ENCODE measurements around the gene KRTAP5-9. TPM values are rescaled to one million over a fixed set of nuclear protein-coding genes. Genes with fewer than 3 reads are reported as not detected.
"Not testable (repeated sequence)": the region's sequence is repeated elsewhere in the genome, so short reads cannot be mapped to it uniquely, and the experiment has no call there.

Gene KRTAP5-9
- total RNA-seq, 1 donor from 2014 or later: 0.26 TPM

DNA sequence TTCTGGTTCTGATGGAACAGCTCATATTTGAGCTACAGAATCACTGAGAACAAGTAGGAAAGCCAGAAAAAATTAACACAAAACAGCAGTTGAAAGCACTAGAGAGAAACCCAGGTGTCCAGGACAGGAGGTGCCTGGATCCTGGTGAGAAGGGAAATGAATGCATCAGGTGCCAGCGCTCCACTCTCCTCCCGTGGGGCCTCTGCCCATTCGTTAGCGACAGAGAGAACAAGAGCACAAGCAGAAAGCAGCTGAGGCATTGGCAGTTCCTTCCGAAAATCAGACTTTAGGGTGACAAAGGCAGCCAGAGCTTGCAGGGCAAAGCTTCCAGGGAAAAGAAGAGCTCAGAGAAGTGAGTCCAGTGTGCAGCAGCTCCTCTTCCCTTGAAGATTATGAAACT lies 41.1 kb upstream of the KRTAP5-9 start:
- Mint-ChIP-seq H3K4me3 (ENCODE audit: low read depth) (no peak overlapping the region), H3K9me3 (ENCODE audit: low read depth) (peaks cover 26% of the 10 kb centered on the region), H3K27me3 (no peaks in the 10 kb centered on the region), H3K27ac (no peak overlapping the region), H3K36me3 (ENCODE audit: insufficient read depth) (peaks cover 29% of the 10 kb centered on the region), H3K4me1 (ENCODE audit: low read depth) (no peaks in the 10 kb centered on the region)
- no peak for DNase-seq (ENCODE audit: low spot score, unreplicated experiment)
- TF ChIP-seq CTCF (IDR thresholded peaks at IDR 0.05; ENCODE audit: unreplicated experiment): no peak

DNA sequence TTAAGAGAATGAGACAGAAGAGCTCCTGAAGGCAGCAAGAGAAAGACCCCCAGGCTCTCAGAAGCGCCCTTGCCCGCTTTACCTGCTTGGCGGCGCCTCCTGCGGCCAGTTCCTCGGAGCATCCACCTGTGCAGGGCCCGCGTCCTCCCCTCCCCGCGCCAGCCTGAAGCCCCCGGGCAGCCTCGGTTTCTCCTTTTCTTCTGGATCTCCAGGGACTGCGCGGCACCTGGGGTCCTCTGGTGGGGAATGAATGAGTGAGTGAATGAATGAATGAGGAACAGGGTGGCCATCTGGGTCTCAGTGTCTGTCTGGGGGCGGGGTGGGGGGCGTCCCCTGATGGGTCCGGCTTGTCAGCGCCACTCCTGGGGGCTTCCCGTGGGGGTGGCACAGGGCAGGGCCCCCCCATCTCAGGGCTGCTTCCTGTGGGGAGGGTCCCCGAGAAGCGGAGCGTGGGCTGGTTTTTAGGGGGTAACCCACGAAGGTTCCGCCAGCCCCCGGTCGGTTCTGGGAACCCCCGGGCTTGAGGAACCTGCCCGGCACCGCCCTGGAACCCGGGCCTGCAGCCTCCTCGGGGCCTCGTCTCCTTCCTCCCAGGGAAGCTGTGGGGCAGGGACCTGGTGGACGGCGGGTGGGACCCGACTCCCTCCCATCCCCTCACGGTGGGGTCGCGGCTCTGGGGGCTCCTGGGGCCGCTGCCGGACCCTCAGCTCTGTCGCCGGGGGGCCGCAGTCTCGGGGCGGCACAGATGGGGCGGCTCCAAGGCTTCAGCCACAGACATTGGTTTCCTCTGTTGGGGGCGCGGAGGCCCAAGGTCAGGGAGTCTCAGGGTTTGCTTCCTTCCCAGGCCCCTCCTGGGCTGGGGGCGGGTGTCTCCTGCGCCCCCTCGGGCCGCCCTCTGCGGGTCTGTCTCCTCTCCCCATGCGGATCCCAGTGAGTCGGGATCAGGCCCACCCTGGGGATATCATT lies 29.4 kb upstream of the KRTAP5-9 start:
- Mint-ChIP-seq H3K9me3 (ENCODE audit: low read depth) (peaks cover 7% of the 10 kb centered on the region), H3K27ac (no peak overlapping the region)

GRCh38 chr11:71519546-71519945 lies 28.7 kb upstream of the KRTAP5-9 start:
- peaks cover 4% of the 10 kb centered on the region for H3K36me3 Mint-ChIP-seq (ENCODE audit: insufficient read depth)
- H3K4me1 Mint-ChIP-seq (ENCODE audit: low read depth): no peaks in the 10 kb centered on the region
- H3K4me3 Mint-ChIP-seq (ENCODE audit: low read depth): no peak overlapping the region
- peaks cover 7% of the 10 kb centered on the region for H3K9me3 Mint-ChIP-seq (ENCODE audit: low read depth)
- DNase-seq (ENCODE audit: low spot score, unreplicated experiment): no peak
- no peaks in the 10 kb centered on the region for H3K27me3 Mint-ChIP-seq
- TF ChIP-seq CTCF (IDR thresholded peaks at IDR 0.05; ENCODE audit: unreplicated experiment): no peak
- H3K27ac Mint-ChIP-seq: no peak overlapping the region

More for the DNA sequence above, 29.4 kb upstream of the KRTAP5-9 start:
- no peak for DNase-seq (ENCODE audit: low spot score, unreplicated experiment)
- peaks cover 4% of the 10 kb centered on the region for H3K36me3 Mint-ChIP-seq (ENCODE audit: insufficient read depth)
- no peak for TF ChIP-seq CTCF (IDR thresholded peaks at IDR 0.05; ENCODE audit: unreplicated experiment)
- no peaks in the 10 kb centered on the region for H3K27me3 Mint-ChIP-seq
- no peaks in the 10 kb centered on the region for H3K4me1 Mint-ChIP-seq (ENCODE audit: low read depth)
- H3K4me3 Mint-ChIP-seq (ENCODE audit: low read depth): no peak overlapping the region

GRCh38 chr11:71525188-71525937 lies 22.9 kb upstream of the KRTAP5-9 start:
- Mint-ChIP-seq H3K36me3 (ENCODE audit: insufficient read depth) (peaks cover 4% of the 10 kb centered on the region), H3K27me3 (no peaks in the 10 kb centered on the region), H3K4me3 (ENCODE audit: low read depth) (no peak overlapping the region), H3K9me3 (ENCODE audit: low read depth) (peaks cover 7% of the 10 kb centered on the region), H3K4me1 (ENCODE audit: low read depth) (peaks cover 5% of the 10 kb centered on the region), H3K27ac (no peak overlapping the region)
- no peak for DNase-seq (ENCODE audit: low spot score, unreplicated experiment)
- TF ChIP-seq CTCF (IDR thresholded peaks at IDR 0.05; ENCODE audit: unreplicated experiment): no peak

- Mint-ChIP-seq H3K4me1 (ENCODE audit: low read depth) (peaks cover 5% of the 10 kb centered on the region), H3K27ac (no peak overlapping the region), H3K27me3 (no peaks in the 10 kb centered on the region), H3K4me3 (ENCODE audit: low read depth) (no peak overlapping the region), H3K36me3 (ENCODE audit: insufficient read depth) (peaks cover 4% of the 10 kb centered on the region), H3K9me3 (ENCODE audit: low read depth) (peaks cover 7% of the 10 kb centered on the region)
- no peak for DNase-seq (ENCODE audit: low spot score, unreplicated experiment)
- TF ChIP-seq CTCF (IDR thresholded peaks at IDR 0.05; ENCODE audit: unreplicated experiment): no peak
Measured at GRCh38 chr11:71525938-71526495, 22.2 kb upstream of the KRTAP5-9 start.

DNA sequence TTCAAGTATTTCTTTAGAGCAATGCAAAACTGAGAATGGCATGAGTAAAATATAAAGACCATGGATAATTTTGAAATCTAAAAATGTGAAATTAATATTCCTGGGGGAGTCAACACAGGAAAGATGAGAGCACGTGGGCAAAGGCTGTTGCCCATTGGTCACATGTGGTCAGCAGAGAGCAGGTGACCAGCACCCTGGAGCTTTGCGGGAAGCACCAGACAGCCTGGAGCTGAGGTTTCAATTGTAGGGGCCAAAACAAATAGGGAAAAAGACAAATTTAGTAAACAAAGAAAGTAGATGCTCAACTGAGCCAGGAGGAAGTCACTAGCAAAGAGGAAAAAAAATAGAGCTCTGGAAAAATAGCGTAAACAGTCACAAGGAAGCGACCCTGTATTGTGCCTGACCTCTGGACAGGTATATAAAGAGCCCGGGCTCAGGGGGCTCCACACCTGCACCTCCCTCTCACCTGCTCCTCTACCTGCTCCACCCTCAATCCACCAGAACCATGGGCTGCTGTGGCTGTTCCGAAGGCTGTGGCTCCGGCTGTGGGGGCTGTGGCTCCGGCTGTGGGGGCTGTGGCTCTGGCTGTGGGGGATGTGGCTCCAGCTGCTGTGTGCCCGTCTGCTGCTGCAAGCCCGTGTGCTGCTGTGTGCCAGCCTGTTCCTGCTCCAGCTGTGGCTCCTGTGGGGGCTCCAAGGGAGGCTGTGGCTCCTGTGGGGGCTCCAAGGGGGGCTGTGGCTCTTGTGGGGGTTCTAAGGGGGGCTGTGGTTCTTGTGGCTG lies 21.2 kb upstream of the KRTAP5-9 start, which contains the start of gene KRTAP5-7:
Gene KRTAP5-7, plus strand, starts transcription at position 472 of the 780 bp plus-strand sequence. Its CDS starts 34 bp downstream, at position 506.
- H3K36me3 Mint-ChIP-seq (ENCODE audit: insufficient read depth); DNase-seq (ENCODE audit: low spot score, unreplicated experiment); H3K4me1 Mint-ChIP-seq (ENCODE audit: low read depth); H3K9me3 Mint-ChIP-seq (ENCODE audit: low read depth); H3K27ac Mint-ChIP-seq; H3K27me3 Mint-ChIP-seq; H3K4me3 Mint-ChIP-seq (ENCODE audit: low read depth): not testable (repeated sequence)
